Subcutaneous abdominal adipose tissue (tissue), 5 donors: Measurements from ENCODE around the gene CHPF2.

Experiments used
- H3K27ac ChIP-seq: one replicate; pipeline ENCODE4 v1.7.0; 2013; ENCODE audit warnings: low read depth, mild to moderate bottlenecking, inconsistent platforms, low read length, moderate library complexity
- H3K27me3 ChIP-seq, 5 donors: one replicate each; pipeline ENCODE4 v1.7.0; 2013; ENCODE audit warnings: low read length in 5 of 5, inconsistent platforms in 1 of 5; ENCODE audit not compliant: control insufficient read depth in 5 of 5, insufficient read depth in 4 of 5
- H3K36me3 ChIP-seq, 5 donors: one replicate each; pipeline ENCODE4 v1.7.0; 2013; ENCODE audit warnings: low read length in 5 of 5; ENCODE audit not compliant: control insufficient read depth in 5 of 5, insufficient read depth in 5 of 5
- H3K4me1 ChIP-seq, 5 donors: one replicate each; pipeline ENCODE4 v1.7.0; 2013; ENCODE audit warnings: low read length in 5 of 5, mild to moderate bottlenecking in 3 of 5, moderate library complexity in 1 of 5; ENCODE audit not compliant: control insufficient read depth in 5 of 5, insufficient read depth in 5 of 5
- H3K4me3 ChIP-seq, 5 donors: one replicate each; pipeline ENCODE4 v1.7.0; 2013; ENCODE audit warnings: low read length in 5 of 5, low read depth in 1 of 5
- H3K9ac ChIP-seq, 5 donors: one replicate each; pipeline ENCODE4 v1.7.0; 2013; ENCODE audit warnings: low read length in 5 of 5, mild to moderate bottlenecking in 4 of 5, moderate library complexity in 3 of 5
- H3K9me3 ChIP-seq, 5 donors: one replicate each; pipeline ENCODE4 v1.7.0; 2013; ENCODE audit warnings: low read length in 5 of 5; ENCODE audit not compliant: control insufficient read depth in 5 of 5
- donor health status: healthy.
- donor health status: healthy.
- donor health status: healthy.
- donor health status: healthy.
- donor health status: healthy.

The CHPF2 gene

DNA sequence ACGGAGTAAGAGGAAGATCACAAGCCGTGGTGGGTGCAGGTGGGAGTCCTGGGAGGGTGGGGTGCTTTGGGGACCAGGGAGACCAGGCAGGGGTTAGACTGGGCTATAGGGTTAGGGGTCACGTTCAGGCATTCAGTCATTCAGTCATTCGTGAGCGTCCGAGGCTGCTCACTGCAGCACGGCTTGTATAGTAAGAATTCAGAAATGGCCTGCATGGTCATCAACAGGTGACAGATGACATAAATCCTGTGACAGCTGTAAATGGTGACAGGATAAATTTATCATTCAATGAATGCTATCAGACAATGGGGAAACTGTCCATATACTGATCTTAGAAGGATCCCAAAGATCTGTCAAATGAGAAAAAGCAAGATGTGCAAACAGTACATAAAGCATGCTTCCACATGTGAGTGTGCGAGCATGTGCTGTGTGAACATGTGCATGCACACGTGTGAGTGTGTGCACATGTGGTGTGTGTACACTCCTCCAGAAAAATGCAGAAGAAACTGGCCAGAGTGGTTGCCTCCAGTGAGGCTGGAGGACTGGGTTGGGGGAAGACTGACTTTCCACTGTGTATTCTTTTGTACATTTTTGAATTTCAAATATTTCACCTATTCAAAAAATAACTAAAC is 48.2 kb downstream of the CHPF2 start:
- no peaks in the 10 kb centered on the region for H3K9me3 ChIP-seq
- H3K27me3 ChIP-seq = peaks cover 4 to 36% (median 24%) of the 10 kb centered on the region in 5 donors
- no peak overlapping the region for H3K27ac ChIP-seq

GRCh38 chr7:151281686-151282085 is 49.4 kb downstream of the CHPF2 start:
- no peak overlapping the region for H3K9ac ChIP-seq

More for the DNA sequence above, 48.2 kb downstream of the CHPF2 start:
- no peaks in the 10 kb centered on the region for H3K36me3 ChIP-seq
- no peak overlapping the region for H3K4me3 ChIP-seq
- H3K4me1 ChIP-seq = peaks cover 0 to 13% (median 5%) of the 10 kb centered on the region in 5 donors
- H3K9ac ChIP-seq = no peak overlapping the region

GRCh38 chr7:151282111-151282510 is 49.8 kb downstream of the CHPF2 start:
- Histone ChIP-seq H3K36me3 (no peaks in the 10 kb centered on the region), H3K9me3 (no peaks in the 10 kb centered on the region), H3K27ac (no peak overlapping the region), H3K4me1 (peaks cover 0 to 5% (median 4%) of the 10 kb centered on the region in 5 donors), H3K4me3 (no peak overlapping the region), H3K9ac (no peak overlapping the region), H3K27me3 (peaks cover 4 to 35% (median 18%) of the 10 kb centered on the region in 5 donors)

More at GRCh38 chr7:151281686-151282085, 49.4 kb downstream of the CHPF2 start:
- Histone ChIP-seq H3K27ac (no peak overlapping the region), H3K4me1 (peaks cover 0 to 6% (median 5%) of the 10 kb centered on the region in 5 donors), H3K9me3 (no peaks in the 10 kb centered on the region), H3K4me3 (no peak overlapping the region), H3K27me3 (peaks cover 4 to 36% (median 19%) of the 10 kb centered on the region in 5 donors), H3K36me3 (no peaks in the 10 kb centered on the region)

- H3K9me3 ChIP-seq = no peaks in the 10 kb centered on the region
- peaks cover 0 to 30% (median 16%) of the 10 kb centered on the region in 5 donors for H3K27me3 ChIP-seq
- no peaks in the 10 kb centered on the region for H3K36me3 ChIP-seq
These were observed 51.0 kb downstream of the CHPF2 start for GRCh38 chr7:151283302-151283701.

DNA sequence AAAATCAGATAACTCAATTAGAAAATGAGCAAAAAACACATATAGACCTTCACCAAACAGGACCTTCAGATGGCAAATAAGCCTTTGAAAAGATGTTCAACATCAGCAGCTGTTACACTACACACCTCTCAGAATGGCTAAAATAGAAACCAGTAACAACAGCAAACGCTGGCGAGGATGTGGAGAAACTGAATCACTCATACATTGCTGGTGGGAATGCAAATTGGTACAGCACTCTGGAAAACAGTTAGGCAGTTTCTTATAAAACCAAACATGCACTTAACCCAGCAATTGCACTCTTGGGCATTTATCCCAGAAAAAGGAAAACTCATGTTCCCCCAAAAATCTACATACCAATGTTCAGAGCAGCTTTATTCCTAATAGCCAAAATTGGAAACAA is 53.9 kb downstream of the CHPF2 start:
- no peak overlapping the region for H3K27ac ChIP-seq
- no peak overlapping the region for H3K4me3 ChIP-seq
- H3K9me3 ChIP-seq = no peaks in the 10 kb centered on the region
- no peak overlapping the region for H3K9ac ChIP-seq
- peaks cover 0 to 10% (median 5%) of the 10 kb centered on the region in 5 donors for H3K27me3 ChIP-seq
- H3K36me3 ChIP-seq = no peaks in the 10 kb centered on the region
- H3K4me1 ChIP-seq = no peaks in the 10 kb centered on the region

More at GRCh38 chr7:151283302-151283701, 51.0 kb downstream of the CHPF2 start:
- Histone ChIP-seq H3K9ac (no peak overlapping the region), H3K4me1 (no peaks in the 10 kb centered on the region), H3K4me3 (no peak overlapping the region), H3K27ac (no peak overlapping the region)
